K562 (cell line): ENCODE results near the gene RAB31. TPM values are rescaled to one million over a fixed set of nuclear protein-coding genes. Genes with fewer than 3 reads are reported as not detected.

ENCODE experiments used
- ARNT ChIP-seq, 2 experiments: fragments of 450-650 bp; IDR thresholded peaks; 2 replicates each; pipeline ENCODE4 v1.6.1; 2016; ENCODE audit warnings: mild to moderate bottlenecking in 1 of 2
- ATF3 ChIP-seq, 2 experiments: fragments of 450-650 bp in 1 of 2; sonication (generic) in 1 of 2; formaldehyde crosslinking in 1 of 2; IDR thresholded peaks in 1 of 2; conservative IDR thresholded peaks in 1 of 2; 2 replicates each; pipeline versions ENCODE4 v1.6.1 to v1.8.1; 2016 to 2023; ENCODE audit warnings: mild to moderate bottlenecking in 2 of 2, moderate library complexity in 2 of 2, inconsistent platforms in 1 of 2, missing genetic modification reagents in 1 of 2
- BCL6 ChIP-seq: fragments of 250-450 bp; sonication (Bioruptor Pico); IDR thresholded peaks from 2 replicates; pipeline ENCODE4 v1.4.0; 2020
- CREB1 ChIP-seq, 2 experiments: sonication (generic) in 1 of 2; formaldehyde crosslinking in 1 of 2; IDR thresholded peaks; 2 replicates each; pipeline versions ENCODE4 v1.6.1 to v1.8.0; 2012 to 2022; ENCODE audit warnings: inconsistent platforms in 1 of 2, mild to moderate bottlenecking in 1 of 2, missing genetic modification reagents in 1 of 2, moderate library complexity in 1 of 2
- EP400 ChIP-seq: fragments of 450-650 bp; IDR thresholded peaks from 2 replicates; pipeline ENCODE4 v1.6.1; 2017; ENCODE audit warnings: antibody characterized with exemption, mild to moderate bottlenecking, moderate library complexity
- GABPB1 ChIP-seq: sonication (generic); formaldehyde crosslinking; IDR thresholded peaks from 2 replicates; pipeline ENCODE4 v1.8.0; 2022; ENCODE audit warnings: mild to moderate bottlenecking, missing genetic modification reagents
- GMEB1 ChIP-seq: fragments of 250-450 bp; sonication (Bioruptor Pico); IDR thresholded peaks from 2 replicates; pipeline ENCODE4 v1.4.0; 2020; ENCODE audit warnings: mild to moderate bottlenecking
- HBP1 ChIP-seq: fragments of 450-650 bp; formaldehyde crosslinking; IDR thresholded peaks from 2 replicates; pipeline ENCODE4 v1.4.0; 2022; ENCODE audit warnings: missing genetic modification characterization
- HINFP ChIP-seq: fragments of 450-650 bp; conservative IDR thresholded peaks from 2 replicates; pipeline ENCODE4 v1.6.1; 2016; ENCODE audit warnings: missing genetic modification characterization, low read depth, mild to moderate bottlenecking, control low read depth, missing compliant biosample characterization
- ILK ChIP-seq: fragments of 450-650 bp; IDR thresholded peaks from 2 replicates; pipeline ENCODE4 v1.6.1; 2016; ENCODE audit warnings: missing genetic modification characterization, low read depth, mild to moderate bottlenecking, missing compliant biosample characterization, moderate library complexity, borderline replicate concordance
- KDM2B ChIP-seq: fragments of 250-450 bp; sonication (Bioruptor Pico); IDR thresholded peaks from 2 replicates; pipeline ENCODE4 v1.8.0; 2021; ENCODE audit warnings: mild to moderate bottlenecking, moderate library complexity
- KLF6 ChIP-seq: fragments of 250-450 bp; sonication (Bioruptor Pico); IDR thresholded peaks from 2 replicates; pipeline ENCODE4 v1.4.0; 2020; ENCODE audit warnings: mild to moderate bottlenecking, moderate library complexity, borderline replicate concordance
- NFXL1 ChIP-seq: fragments of 450-650 bp; formaldehyde crosslinking; IDR thresholded peaks from 2 replicates; pipeline ENCODE4 v1.4.0; 2021; ENCODE audit warnings: mild to moderate bottlenecking
- PYGO2 ChIP-seq: fragments of 450-650 bp; IDR thresholded peaks from 2 replicates; pipeline ENCODE4 v1.6.1; 2016; ENCODE audit warnings: mild to moderate bottlenecking, missing genetic modification characterization, moderate library complexity, missing compliant biosample characterization
- SIRT6 ChIP-seq: IDR thresholded peaks from one replicate; pipeline ENCODE4 v1.6.1; 2012; ENCODE audit warnings: low read depth, mild to moderate bottlenecking, control low read depth, inconsistent platforms, low read length, moderate library complexity
- SMAD3 ChIP-seq: fragments of 450-650 bp; formaldehyde crosslinking; conservative IDR thresholded peaks from 2 replicates; pipeline ENCODE4 v1.4.0; 2020; ENCODE audit warnings: mild to moderate bottlenecking
- TCF7 ChIP-seq: sonication (generic); IDR thresholded peaks from 2 replicates; pipeline ENCODE4 v1.6.1; 2016; ENCODE audit warnings: antibody characterized with exemption, borderline replicate concordance
- USF2 ChIP-seq: sonication (generic); formaldehyde crosslinking; IDR thresholded peaks from 2 replicates; pipeline ENCODE4 v1.5.0; 2020; ENCODE audit warnings: missing genetic modification reagents
- ZKSCAN8 ChIP-seq: fragments of 200-800 bp; sonication (Bioruptor generic); IDR thresholded peaks from 2 replicates; pipeline ENCODE4 v1.6.1; 2016; ENCODE audit warnings: missing genetic modification characterization, missing compliant biosample characterization
- polyA plus RNA-seq, 8 experiments: library from polyadenylated mRNA; depleted of rRNA in 4 of 8; stranded (reverse) in 5 of 8; unstranded in 3 of 8; fragments of >200 nt; fragmentation: Nextera tagmentation in 2 of 8; fragmentation: Illumina TruSeq in 1 of 8; extraction: Ambion mirVana in 2 of 8; extraction: Trizol in 1 of 8; gene quantifications; 2 replicates each; pipeline versions ENCODE4 v1.2.1 to v1.2.3, GENCODE V29; 2011 to 2014; ENCODE audit warnings: inconsistent platforms in 1 of 8, missing spikeins in 1 of 8
- total RNA-seq, 7 experiments: library from RNA; depleted of rRNA in 6 of 7; stranded (reverse); fragments of >200 nt in 6 of 7; fragmentation: Illumina TruSeq in 2 of 7; extraction: Trizol in 2 of 7; gene quantifications; 2 replicates each; pipeline versions ENCODE4 v1.2.1 to v1.2.3, GENCODE V29; 2011 to 2021; ENCODE audit warnings: low replicate concordance in 1 of 7

RAB31 gene
- total and polyA plus RNA-seq, 9 of the 15 experiments (the other 6 are each of a cell fraction or from before 2014, with no cell fraction given), result 20.7 to 70.4 (median 41.3) TPM

GRCh38 chr18:9825571-9826073 lies 117.5 kb downstream of the RAB31 start (continued):
- TF ChIP-seq TCF7 (no peak), ARNT (IDR thresholded peaks at IDR 0.05) (peak; percentile 11 to 84; a peak in 1 of 4 replicates), EP400 (no peak), ATF3 (IDR thresholded peaks at IDR 0.05) (peak; percentile 97), ATF3 (CRISPR knock-in tag; conservative IDR thresholded peaks at IDR 0.05) (0 out of 2 replicates have a peak, but pooled peaks have one; percentile 46), HBP1 (CRISPR knock-in tag) (no peak), BCL6 (CRISPR knock-in tag) (no peak), KDM2B (CRISPR knock-in tag) (no peak), KLF6 (CRISPR knock-in tag) (no peak; the same call in 1 of the 2 replicates), SIRT6 (no peak), ZKSCAN8 (CRISPR knock-in tag) (0 out of 2 replicates have a peak, but pooled peaks have one; percentile 55), SMAD3 (0 out of 2 replicates have a peak, but pooled peaks have one; percentile 34), GABPB1 (CRISPR knock-in tag) (no peak), HINFP (tag) (no peak; the same call in 1 of the 2 replicates), GMEB1 (no peak), USF2 (CRISPR knock-in tag) (no peak), PYGO2 (peak; percentile 35; the same call in 1 of the 2 replicates), CREB1 (IDR thresholded peaks at IDR 0.05) (no peak), CREB1 (CRISPR knock-in tag; IDR thresholded peaks at IDR 0.05) (no peak), NFXL1 (CRISPR knock-in tag) (0 out of 2 replicates have a peak, but pooled peaks have one; percentile 11), ILK (tag) (no peak)
